ENCODE data around the gene RHOU. TPM values are rescaled to one million over a fixed set of nuclear protein-coding genes. Genes with fewer than 3 reads are reported as not detected.

RHOU gene
- total and polyA plus RNA-seq, 2 of the 13 experiments (the other 11 are each of a cell fraction or from before 2014, with no cell fraction given), result 11.9 to 18.5 TPM

GRCh38 chr1:228734881-228735801 lies at the start of gene RHOU (continued):
- TF ChIP-seq STAT6 (CRISPR knock-in tag; IDR thresholded peaks at IDR 0.05; ENCODE audit: borderline replicate concordance), result no peak
- no peak for TF ChIP-seq ZNF615 (CRISPR knock-in tag; IDR thresholded peaks at IDR 0.05; ENCODE audit: borderline replicate concordance)
- TF ChIP-seq NFIB (CRISPR knock-in tag; IDR thresholded peaks at IDR 0.05; ENCODE audit: borderline replicate concordance), result no peak
- peak; percentile 75; the same call in 1 of the 2 replicates for TF ChIP-seq ZNF451 (CRISPR knock-in tag; IDR thresholded peaks at IDR 0.05)
- TF ChIP-seq ATF7-NPFF (CRISPR knock-in tag; IDR thresholded peaks at IDR 0.05; ENCODE audit: low read depth), result peak; percentile 71
- TF ChIP-seq HNF4G (IDR thresholded peaks at IDR 0.05; ENCODE audit: borderline replicate concordance, low read depth, low read length), result no peak
- TF ChIP-seq HNF4G (CRISPR knock-in tag; IDR thresholded peaks at IDR 0.05; ENCODE audit: borderline replicate concordance, low read depth), result no peak
- TF ChIP-seq, protein P1, sequence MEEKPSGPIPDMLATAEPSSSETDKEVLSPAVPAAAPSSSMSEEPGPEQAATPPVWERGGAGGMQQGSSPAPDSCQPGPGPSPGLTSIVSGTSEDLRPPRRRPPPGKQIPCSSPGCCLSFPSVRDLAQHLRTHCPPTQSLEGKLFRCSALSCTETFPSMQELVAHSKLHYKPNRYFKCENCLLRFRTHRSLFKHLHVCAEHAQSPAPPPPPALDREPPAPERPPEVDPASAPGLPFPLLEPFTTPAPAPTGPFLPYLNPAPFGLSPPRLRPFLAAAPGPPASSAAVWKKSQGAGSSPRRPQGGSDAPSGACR (CRISPR knock-in tag; IDR thresholded peaks at IDR 0.05), result no peak
- no peak for TF ChIP-seq NFYB (CRISPR knock-in tag; IDR thresholded peaks at IDR 0.05)
- no peak for TF ChIP-seq CBX1 (IDR thresholded peaks at IDR 0.05; ENCODE audit: low read depth)
- TF ChIP-seq, protein P2, sequence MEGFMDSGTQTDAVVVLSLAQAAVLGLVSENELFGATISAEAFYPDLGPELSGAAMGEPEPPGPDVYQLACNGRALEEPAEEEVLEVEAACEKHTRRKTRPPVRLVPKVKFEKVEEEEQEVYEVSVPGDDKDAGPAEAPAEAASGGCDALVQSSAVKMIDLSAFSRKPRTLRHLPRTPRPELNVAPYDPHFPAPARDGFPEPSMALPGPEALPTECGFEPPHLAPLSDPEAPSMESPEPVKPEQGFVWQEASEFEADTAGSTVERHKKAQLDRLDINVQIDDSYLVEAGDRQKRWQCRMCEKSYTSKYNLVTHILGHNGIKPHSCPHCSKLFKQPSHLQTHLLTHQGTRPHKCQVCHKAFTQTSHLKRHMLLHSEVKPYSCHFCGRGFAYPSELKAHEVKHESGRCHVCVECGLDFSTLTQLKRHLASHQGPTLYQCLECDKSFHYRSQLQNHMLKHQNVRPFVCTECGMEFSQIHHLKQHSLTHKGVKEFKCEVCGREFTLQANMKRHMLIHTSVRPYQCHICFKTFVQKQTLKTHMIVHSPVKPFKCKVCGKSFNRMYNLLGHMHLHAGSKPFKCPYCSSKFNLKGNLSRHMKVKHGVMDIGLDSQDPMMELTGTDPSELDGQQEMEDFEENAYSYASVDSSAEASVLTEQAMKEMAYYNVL (CRISPR knock-in tag; IDR thresholded peaks at IDR 0.05; ENCODE audit: borderline replicate concordance), result no peak
- TF ChIP-seq WIZ (CRISPR knock-in tag; IDR thresholded peaks at IDR 0.05), result no peak
- TF ChIP-seq GABPA (IDR thresholded peaks at IDR 0.05; ENCODE audit: low read depth, low read length), result no peak
- TF ChIP-seq GABPA (CRISPR knock-in tag; IDR thresholded peaks at IDR 0.05; ENCODE audit: low read depth), result no peak
- TF ChIP-seq, protein P3, sequence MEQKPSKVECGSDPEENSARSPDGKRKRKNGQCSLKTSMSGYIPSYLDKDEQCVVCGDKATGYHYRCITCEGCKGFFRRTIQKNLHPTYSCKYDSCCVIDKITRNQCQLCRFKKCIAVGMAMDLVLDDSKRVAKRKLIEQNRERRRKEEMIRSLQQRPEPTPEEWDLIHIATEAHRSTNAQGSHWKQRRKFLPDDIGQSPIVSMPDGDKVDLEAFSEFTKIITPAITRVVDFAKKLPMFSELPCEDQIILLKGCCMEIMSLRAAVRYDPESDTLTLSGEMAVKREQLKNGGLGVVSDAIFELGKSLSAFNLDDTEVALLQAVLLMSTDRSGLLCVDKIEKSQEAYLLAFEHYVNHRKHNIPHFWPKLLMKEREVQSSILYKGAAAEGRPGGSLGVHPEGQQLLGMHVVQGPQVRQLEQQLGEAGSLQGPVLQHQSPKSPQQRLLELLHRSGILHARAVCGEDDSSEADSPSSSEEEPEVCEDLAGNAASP (CRISPR knock-in tag; IDR thresholded peaks at IDR 0.05; ENCODE audit: borderline replicate concordance), result no peak
- TF ChIP-seq EP300 (IDR thresholded peaks at IDR 0.05; ENCODE audit: low read depth in 2 of 2, low read length in 2 of 2), result 0 out of 4 replicates have a peak, but pooled peaks of 1 of the 2 experiments have one; percentile 16
- no peak for TF ChIP-seq EP300 (CRISPR knock-in tag; IDR thresholded peaks at IDR 0.05; ENCODE audit: borderline replicate concordance)
- no peak for TF ChIP-seq ZNF564 (CRISPR knock-in tag; IDR thresholded peaks at IDR 0.05)
- no peak for TF ChIP-seq ZNF10 (CRISPR knock-in tag; IDR thresholded peaks at IDR 0.05; ENCODE audit: borderline replicate concordance, low read depth)
- TF ChIP-seq ZNF776 (CRISPR knock-in tag; IDR thresholded peaks at IDR 0.05), result no peak; the same call in 1 of the 2 replicates
- TF ChIP-seq HNRNPUL1 (IDR thresholded peaks at IDR 0.05; ENCODE audit: low read depth, low read length), result no peak
- TF ChIP-seq NFRKB (IDR thresholded peaks at IDR 0.05), result no peak
- TF ChIP-seq ZSCAN31 (CRISPR knock-in tag; IDR thresholded peaks at IDR 0.05; ENCODE audit: low read depth), result peak; percentile 75; the same call in 1 of the 2 replicates

All from HepG2 (cell line).